AG20443 (cell line): Measurements from ENCODE around the gene PCDHA5.
A peak's percentile ranks its signal among the peaks of the same experiment; 100 is the strongest.
"Not testable (repeated sequence)": the region's sequence is repeated elsewhere in the genome, so short reads cannot be mapped to it uniquely, and the experiment has no call there.

Experiments used
- DNase-seq: peaks from one replicate; pipeline ENCODE4 v3.0.0; 2012; ENCODE audit warnings: low spot score, mixed read lengths

PCDHA5 gene

DNA sequence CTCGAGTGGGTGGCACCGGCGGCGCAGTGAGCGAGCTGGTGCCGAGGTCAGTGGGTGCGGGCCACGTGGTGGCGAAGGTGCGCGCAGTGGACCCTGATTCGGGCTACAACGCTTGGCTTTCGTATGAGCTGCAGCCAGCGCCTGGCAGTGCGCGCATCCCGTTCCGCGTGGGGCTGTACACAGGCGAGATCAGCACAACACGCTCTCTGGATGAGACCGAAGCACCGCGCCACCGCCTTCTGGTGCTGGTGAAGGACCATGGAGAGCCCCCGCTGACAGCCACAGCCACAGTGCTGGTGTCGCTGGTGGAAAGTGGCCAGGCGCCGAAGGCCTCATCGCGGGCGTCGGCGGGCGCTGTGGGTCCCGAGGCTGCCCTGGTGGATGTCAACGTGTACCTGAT is 2.1 kb downstream of the PCDHA5 start:
- no peak for DNase-seq

DNA sequence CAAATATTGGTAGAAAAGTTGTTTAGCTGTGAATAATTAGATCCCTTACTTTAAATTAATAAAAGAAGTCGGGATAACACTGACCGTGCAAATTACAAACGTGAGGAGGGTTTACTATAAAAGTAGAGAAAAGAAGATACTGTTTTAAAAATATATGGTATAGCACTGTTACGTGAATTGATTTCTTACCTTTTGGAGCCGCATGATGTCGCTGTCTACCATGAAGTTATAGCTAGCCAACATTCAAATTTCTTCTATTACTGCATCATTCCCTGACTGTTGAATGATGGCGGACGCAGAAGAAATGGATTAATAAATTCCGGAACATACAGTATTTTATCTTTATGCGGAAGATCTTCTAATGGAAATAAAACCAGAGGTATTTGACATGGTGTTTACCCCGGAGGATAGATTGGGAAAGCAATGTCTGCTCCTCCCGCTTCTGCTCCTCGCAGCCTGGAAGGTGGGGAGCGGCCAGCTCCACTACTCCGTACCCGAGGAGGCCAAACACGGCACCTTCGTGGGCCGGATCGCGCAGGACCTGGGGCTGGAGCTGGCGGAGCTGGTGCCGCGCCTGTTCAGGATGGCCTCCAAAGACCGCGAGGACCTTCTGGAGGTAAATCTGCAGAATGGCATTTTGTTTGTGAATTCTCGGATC is 6.4 kb downstream of the PCDHA5 start, which contains the start of gene PCDHA6:
PCDHA6 (plus strand) TSS at position 257 of the 658 bp plus-strand sequence; CDS start at position 389, 132 bp downstream.
- DNase-seq, result no peak

DNA sequence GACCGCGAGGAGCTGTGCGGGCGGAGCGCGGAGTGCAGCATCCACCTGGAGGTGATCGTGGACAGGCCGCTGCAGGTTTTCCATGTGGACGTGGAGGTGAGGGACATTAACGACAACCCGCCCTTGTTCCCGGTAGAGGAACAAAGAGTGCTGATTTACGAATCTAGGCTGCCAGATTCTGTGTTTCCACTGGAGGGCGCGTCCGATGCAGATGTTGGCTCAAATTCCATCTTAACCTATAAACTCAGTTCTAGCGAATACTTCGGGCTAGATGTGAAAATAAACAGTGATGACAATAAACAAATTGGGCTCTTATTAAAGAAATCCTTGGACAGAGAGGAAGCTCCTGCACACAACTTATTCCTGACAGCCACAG is 6.9 kb downstream of the PCDHA5 start:
- no peak for DNase-seq

DNA sequence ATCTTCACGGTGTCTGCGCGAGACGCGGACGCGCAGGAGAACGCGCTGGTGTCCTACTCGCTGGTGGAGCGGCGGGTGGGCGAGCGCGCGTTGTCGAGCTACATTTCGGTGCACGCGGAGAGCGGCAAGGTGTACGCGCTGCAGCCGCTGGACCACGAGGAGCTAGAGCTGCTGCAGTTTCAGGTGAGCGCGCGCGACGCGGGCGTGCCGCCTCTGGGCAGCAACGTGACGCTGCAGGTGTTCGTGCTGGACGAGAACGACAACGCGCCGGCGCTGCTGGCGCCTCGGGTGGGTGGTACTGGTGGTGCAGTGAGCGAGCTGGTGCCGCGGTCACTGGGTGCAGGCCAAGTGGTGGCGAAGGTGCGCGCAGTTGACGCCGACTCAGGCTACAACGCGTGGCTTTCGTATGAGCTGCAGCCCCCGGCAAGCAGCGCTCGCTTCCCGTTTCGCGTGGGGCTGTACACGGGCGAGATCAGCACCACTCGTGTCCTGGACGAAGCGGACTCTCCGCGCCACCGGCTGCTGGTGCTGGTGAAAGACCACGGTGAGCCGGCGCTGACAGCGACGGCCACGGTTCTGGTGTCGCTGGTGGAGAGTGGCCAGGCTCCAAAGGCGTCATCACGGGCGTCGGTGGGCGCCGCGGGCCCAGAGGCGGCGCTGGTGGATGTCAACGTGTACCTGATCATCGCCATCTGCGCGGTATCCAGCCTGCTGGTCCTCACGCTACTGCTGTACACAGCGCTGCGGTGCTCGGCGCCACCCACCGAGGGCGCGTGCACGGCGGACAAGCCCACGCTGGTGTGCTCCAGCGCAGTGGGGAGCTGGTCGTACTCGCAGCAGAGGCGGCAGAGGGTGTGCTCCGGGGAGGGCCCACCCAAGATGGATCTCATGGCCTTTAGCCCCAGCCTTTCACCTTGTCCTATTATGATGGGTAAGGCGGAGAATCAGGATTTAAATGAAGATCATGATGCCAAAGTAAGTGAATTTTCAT is 8.4 kb downstream of the PCDHA5 start:
- DNase-seq, result not testable (repeated sequence)

GRCh38 chr5:140833993-140834392 is 12.6 kb downstream of the PCDHA5 start, which contains the start of gene PCDHA7:
Gene PCDHA7, plus strand, starts transcription at chr5:140834269. Its CDS starts 115 bp downstream, at chr5:140834384.
- peak; percentile 23 for DNase-seq

GRCh38 chr5:140834439-140835008 is 13.1 kb downstream of the PCDHA5 start:
- DNase-seq, result not testable (repeated sequence)

- DNase-seq, result no peak
These were observed 14.5 kb downstream of the PCDHA5 start for GRCh38 chr5:140835622-140836510.

- DNase-seq, result no peak
These were observed 19.9 kb downstream of the PCDHA5 start, which contains the start of gene PCDHA8 for GRCh38 chr5:140840978-140841962. Gene PCDHA8, plus strand, starts transcription at chr5:140841187. Its CDS starts 135 bp downstream, at chr5:140841322.

DNA sequence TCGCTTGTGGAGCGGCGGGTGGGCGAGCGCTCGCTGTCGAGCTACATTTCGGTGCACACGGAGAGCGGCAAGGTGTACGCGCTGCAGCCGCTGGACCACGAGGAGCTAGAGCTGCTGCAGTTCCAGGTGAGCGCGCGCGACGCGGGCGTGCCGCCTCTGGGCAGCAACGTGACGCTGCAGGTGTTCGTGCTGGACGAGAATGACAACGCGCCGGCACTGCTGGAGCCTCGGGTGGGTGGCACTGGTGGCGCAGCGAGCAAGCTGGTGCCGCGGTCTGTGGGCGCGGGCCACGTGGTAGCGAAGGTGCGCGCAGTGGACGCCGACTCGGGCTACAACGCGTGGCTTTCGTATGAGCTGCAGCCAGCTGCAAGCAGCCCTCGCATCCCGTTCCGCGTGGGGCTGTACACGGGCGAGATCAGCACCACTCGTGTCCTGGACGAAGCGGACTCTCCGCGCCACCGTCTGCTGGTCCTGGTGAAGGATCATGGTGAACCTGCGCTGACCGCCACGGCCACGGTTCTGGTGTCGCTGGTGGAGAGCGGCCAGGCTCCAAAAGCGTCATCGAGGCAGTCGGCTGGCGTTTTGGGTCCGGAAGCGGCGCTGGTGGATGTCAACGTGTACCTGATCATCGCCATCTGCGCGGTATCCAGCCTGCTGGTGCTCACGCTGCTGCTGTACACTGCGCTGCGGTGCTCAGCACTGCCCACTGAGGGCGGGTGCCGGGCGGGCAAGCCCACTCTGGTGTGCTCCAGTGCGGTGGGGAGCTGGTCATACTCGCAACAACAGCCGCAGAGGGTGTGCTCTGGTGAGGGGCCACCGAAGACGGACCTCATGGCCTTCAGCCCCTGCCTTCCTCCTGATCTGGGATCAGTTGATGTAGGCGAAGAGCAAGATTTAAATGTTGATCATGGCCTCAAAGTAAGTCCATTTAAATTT is 21.7 kb downstream of the PCDHA5 start:
- no peak for DNase-seq

DNA sequence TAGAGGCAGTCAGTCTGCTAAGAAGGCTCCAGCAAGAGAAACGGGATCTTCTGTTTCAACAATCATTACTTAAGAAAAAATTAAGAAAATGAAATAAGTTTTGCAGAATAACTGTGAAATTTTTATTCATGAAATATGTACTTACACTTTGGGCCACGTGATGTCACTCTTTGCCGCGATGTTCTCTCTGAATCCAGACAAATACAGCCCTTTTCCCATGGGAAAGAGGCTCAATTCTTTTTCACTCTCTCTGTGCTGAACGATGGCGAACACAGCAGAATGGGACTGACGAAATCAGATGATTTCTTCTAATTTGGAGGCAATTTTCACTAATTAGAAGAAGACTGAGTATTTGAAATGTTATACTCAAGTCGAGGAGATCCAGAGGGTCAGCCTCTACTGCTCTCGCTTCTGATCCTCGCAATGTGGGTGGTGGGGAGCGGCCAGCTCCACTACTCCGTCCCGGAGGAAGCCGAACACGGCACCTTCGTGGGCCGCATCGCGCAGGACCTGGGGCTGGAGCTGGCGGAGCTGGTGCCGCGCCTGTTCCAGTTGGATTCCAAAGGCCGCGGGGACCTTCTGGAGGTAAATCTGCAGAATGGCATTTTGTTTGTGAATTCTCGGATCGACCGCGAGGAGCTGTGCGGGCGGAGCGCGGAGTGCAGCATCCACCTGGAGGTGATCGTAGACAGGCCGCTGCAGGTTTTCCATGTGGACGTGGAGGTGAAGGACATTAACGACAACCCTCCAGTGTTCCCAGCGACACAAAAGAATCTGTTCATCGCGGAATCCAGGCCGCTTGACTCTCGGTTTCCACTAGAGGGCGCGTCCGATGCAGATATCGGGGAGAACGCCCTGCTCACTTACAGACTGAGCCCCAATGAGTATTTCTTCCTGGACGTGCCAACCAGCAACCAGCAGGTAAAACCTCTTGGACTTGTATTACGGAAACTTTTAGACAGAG is 27.0 kb downstream of the PCDHA5 start, which contains the start of gene PCDHA9:
PCDHA9 (plus strand) TSS at position 244 of the 964 bp plus-strand sequence; CDS start at position 358, 114 bp downstream.
- not testable (repeated sequence) for DNase-seq

- DNase-seq, result not testable (repeated sequence)
These were observed 28.6 kb downstream of the PCDHA5 start for GRCh38 chr5:140849831-140850634.

GRCh38 chr5:140855772-140856674 is 34.6 kb downstream of the PCDHA5 start, which contains the start of gene PCDHA10:
Gene PCDHA10, plus strand, starts transcription at chr5:140855897. Its CDS starts 152 bp downstream, at chr5:140856049.
- DNase-seq, result no peak

- DNase-seq, result no peak
These were observed 36.0 kb downstream of the PCDHA5 start for GRCh38 chr5:140857177-140857986.

- DNase-seq, result no peak
These were observed 36.5 kb downstream of the PCDHA5 start for GRCh38 chr5:140857987-140858240.
